Raji (cell line): ENCODE measurements around the gene PPP1R11.

ENCODE experiments used
- POLR2A ChIP-seq: IDR thresholded peaks from 2 replicates; pipeline ENCODE4 v1.6.1; 2011; ENCODE audit warnings: low read depth, low read length, control low read depth; ENCODE audit not compliant: insufficient read depth

Gene PPP1R11

DNA sequence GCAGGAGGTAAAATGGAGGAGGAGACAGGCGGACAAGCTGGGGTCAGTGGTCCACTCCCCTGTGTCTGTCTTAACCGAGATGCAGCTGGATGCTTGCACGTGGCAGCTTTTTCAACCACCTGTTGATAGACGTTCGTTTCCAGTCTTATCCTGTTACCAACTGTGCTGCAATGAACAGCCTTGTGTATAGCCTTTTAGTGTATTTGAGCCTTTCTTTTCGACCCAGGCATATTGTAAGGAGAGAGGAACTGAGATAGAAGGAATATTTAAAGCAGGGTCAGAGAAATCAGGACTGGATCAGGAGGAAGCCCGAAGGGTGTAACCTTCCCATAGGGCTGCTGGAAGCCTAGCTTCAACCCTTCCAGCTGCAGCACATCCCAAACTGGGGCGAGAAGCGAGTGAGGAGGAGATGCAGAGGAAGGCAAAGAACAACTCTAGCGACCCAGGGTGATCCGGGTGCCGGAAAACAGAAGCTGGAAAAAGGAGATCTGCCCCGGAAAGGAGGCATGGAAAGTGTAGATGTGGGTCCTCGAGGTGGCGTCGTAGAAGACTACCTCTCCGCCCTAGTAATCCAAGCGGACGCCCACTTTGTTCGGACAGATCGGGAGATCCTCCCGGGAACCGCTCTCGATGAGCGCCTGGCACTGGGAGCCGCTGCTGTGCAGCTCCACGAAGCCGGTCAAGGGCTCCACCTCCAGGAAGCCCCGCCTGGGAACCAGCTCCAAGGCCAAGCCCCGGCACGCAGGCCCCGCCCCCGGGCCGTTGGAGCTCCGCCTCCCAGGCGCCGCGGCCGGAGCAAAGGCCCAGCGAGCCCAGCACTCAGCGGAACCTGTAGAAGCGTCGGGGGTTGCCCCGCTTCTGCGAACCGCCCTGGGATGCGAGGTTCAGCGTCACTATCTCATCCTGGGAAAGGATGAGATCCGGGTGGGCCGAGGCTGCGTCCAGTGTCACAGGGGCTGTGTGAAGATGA is 34.7 kb downstream of the PPP1R11 start:
- peak; percentile 71 for TF ChIP-seq POLR2A

GRCh38 chr6:30102414-30102969 is 35.5 kb downstream of the PPP1R11 start:
- TF ChIP-seq POLR2A: no peak

GRCh38 chr6:30102970-30103871 is 36.2 kb downstream of the PPP1R11 start:
- 0 out of 2 replicates have a peak, but pooled peaks have one; percentile 28 for TF ChIP-seq POLR2A

DNA sequence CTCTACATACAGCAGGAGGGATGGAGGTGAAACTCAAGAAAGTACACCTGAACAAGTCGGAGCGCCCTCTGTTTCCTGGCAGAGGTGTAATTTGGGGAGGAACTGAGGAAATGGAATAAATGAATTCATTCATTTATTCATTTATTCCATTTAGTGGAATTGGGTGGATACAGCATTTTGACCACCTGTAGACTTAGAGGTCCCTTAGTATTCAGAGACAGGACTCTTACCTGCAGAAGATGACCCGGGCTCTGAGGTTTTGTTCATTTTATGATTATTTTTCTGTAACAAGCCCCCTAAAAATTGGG is 36.8 kb downstream of the PPP1R11 start:
- TF ChIP-seq POLR2A: no peak

DNA sequence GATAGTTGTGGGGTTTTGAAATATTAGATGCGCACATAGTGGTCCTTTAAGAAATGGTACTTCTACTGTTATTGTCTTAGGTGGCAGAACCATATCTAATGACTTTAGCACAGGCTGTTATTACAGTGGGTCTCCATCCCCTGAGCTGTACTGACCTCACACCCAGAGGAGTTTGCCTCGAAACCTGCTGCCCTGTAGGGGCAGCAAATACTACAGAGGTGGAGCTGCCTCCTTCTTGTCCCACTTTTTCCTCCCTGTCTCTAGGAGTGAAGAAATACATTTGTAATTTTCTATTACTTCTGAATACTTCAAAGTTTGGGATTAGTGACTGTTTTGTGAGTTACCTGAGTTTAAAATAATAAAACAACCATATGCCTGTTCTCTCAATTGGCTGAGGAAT is 37.7 kb downstream of the PPP1R11 start:
- no peak for TF ChIP-seq POLR2A

DNA sequence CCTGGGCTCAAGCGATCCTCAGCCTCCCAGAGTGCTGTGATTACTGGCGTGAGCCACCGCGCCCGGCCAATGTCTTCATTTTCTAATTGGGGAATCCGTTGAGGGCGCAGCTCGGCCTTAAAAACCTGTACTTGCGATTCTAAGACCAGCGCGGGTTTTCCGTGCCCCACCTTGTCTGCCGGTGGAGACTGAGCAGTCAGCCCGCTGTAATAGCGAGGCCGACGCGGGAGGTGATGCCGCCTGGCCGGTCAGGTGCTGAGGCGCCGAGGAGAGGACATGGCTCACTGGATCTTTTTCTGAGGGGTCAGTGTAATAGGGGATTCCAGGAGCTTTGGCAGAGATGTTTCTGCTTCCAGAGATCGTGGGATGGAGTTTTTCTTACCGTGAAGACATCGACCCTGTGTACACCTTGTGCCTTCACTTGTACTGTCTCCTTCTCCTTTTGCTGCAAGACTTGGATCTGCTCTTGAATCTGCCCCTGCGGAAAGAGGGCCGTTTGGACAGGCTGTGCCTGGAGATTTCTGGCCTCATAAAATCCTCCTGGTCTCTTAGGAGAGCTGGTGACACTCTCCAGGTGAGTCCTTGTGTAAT is 44.4 kb downstream of the PPP1R11 start:
- no peak for TF ChIP-seq POLR2A

GRCh38 chr6:30112402-30112994 is 45.5 kb downstream of the PPP1R11 start:
- TF ChIP-seq POLR2A: no peak

DNA sequence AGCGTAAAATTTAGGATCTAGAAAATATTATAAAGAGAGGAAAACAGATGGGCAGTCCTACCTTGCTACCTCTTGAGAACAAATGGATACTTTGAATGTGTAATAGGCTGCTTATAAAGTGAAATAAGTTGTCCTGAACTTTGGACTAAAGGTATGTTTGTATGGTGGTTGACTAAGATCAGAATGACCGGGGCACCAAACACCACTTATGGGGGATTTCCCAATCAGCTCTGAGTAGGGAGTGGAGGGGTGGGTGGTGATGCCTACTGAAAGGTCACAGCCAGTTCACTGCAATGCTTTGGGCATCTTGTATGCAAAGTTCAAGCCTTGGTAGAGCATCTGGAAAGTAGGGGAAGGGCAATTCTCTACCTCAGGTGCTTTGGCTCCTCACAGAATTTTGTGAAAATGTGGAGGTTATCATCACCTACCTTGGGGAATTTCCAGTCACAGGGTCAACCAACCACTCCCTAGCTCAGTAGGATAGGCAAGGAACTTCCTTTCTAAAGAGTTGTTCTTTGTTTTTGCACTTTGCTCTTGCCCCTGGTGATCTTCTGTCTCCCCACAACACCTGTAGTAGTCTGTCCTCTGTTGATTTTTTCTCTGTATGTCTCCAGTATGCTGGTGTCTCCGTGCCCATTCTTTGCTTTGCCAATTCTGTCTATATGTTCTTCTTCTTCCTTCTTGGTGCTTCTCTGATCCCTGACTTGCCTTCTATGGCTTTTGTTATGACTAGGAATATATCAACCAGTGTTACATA is 46.2 kb downstream of the PPP1R11 start, which contains the start of gene TRIM31:
TRIM31 (minus strand) TSS at position 88 of the 757 bp plus-strand sequence. CDS start 285 bp downstream, outside the sequence.
- no peak for TF ChIP-seq POLR2A

DNA sequence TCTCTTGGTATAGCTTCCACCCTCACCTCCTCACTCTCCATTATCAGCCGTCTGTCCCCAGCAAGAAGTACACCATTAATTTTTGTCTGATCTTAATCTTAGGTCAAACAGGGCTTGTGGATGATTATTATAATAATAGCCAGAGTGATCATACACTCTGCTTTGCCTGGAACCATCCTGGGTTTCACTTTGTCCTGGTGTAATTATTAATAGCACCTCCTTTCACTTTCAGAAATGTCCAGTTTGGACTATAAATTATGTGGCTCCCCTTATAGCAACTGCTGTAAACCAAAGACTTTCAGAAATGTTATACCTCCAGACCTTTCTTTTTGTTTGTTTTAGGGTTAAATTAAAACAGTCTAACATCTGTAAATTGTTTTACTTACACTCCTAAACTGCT is 46.8 kb downstream of the PPP1R11 start:
- TF ChIP-seq POLR2A: no peak

GRCh38 chr6:30116724-30117123 is 49.7 kb downstream of the PPP1R11 start:
- TF ChIP-seq POLR2A: no peak
